ENCODE measurements around the gene IQGAP2. TPM values are rescaled to one million over a fixed set of nuclear protein-coding genes. Genes with fewer than 3 reads are reported as not detected.

IQGAP2 gene
- total RNA-seq, 1 experiment from 2014 or later = not detected

DNA sequence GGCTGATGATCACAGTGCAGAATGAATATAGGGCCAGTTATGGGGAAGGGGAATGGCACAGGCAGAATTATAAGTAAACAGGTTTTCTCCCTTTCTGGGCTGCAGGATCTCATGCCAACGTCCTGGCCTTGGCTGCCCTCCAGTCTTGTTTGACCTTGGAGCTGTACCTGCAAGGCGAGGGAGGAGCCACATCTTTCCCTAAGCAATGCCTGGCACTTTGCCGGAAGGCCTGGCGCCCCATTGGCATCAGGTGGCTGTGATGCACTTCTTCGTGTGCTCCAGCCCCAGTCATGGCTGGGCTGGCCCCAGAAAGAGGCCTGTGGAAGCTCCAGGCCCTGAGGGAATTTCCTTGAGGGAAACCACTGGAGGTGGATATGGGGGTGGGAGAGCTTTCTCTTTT is 16.7 kb upstream of the IQGAP2 start:
- POLR2A ChIA-PET (ENCODE audit: unreplicated experiment) = interaction anchor here (0.7 kb wide), 2 partner anchors 12 to 643 kb away, joined by 5 to 30 read pairs; no protein-coding TSS in a partner anchor
- Histone ChIP-seq H3F3A (ENCODE audit: insufficient read depth, low read depth) (peaks cover 10% of the 10 kb centered on the region; the same call in 1 of the 2 replicates), H3K4me3 (no peak overlapping the region), H3K27ac (no peak overlapping the region), H3K36me3 (ENCODE audit: low read depth) (no peaks in the 10 kb centered on the region), H4K20me1 (ENCODE audit: insufficient read depth) (no peaks in the 10 kb centered on the region), H3K4me1 (replicated peaks; ENCODE audit: insufficient read depth) (peaks cover 51% of the 10 kb centered on the region), H3K4me2 (0 out of 2 replicates have a peak overlapping the region, but pooled peaks have one; percentile 0), H3K9me3 (ENCODE audit: insufficient read depth, low read depth) (no peaks in the 10 kb centered on the region), H3K27me3 (ENCODE audit: insufficient read depth, low read depth) (no peaks in the 10 kb centered on the region), H3K79me2 (ENCODE audit: low read depth) (no peaks in the 10 kb centered on the region), H3K9me2 (ENCODE audit: insufficient read depth) (no peaks in the 10 kb centered on the region), H2AFZ (no peak overlapping the region)
- CTCF ChIA-PET = interaction anchor here (0.7 kb wide), 1 partner anchor 1243 kb away, joined by 11 read pairs; no protein-coding TSS in a partner anchor
- DNase-seq = peak in 1 of 2 experiments; percentile 57
- TF ChIP-seq EZH2 (IDR thresholded peaks at IDR 0.05; ENCODE audit: low read depth) = no peak
- TF ChIP-seq, protein P1, sequence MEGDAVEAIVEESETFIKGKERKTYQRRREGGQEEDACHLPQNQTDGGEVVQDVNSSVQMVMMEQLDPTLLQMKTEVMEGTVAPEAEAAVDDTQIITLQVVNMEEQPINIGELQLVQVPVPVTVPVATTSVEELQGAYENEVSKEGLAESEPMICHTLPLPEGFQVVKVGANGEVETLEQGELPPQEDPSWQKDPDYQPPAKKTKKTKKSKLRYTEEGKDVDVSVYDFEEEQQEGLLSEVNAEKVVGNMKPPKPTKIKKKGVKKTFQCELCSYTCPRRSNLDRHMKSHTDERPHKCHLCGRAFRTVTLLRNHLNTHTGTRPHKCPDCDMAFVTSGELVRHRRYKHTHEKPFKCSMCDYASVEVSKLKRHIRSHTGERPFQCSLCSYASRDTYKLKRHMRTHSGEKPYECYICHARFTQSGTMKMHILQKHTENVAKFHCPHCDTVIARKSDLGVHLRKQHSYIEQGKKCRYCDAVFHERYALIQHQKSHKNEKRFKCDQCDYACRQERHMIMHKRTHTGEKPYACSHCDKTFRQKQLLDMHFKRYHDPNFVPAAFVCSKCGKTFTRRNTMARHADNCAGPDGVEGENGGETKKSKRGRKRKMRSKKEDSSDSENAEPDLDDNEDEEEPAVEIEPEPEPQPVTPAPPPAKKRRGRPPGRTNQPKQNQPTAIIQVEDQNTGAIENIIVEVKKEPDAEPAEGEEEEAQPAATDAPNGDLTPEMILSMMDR (conservative IDR thresholded peaks at IDR 0.05) = no peak
- intact Hi-C loops (cut with micrococcal nuclease; ENCODE audit: unreplicated experiment) = no loop called here
- no TSS peak for BruUV-seq (replicated peaks)

DNA sequence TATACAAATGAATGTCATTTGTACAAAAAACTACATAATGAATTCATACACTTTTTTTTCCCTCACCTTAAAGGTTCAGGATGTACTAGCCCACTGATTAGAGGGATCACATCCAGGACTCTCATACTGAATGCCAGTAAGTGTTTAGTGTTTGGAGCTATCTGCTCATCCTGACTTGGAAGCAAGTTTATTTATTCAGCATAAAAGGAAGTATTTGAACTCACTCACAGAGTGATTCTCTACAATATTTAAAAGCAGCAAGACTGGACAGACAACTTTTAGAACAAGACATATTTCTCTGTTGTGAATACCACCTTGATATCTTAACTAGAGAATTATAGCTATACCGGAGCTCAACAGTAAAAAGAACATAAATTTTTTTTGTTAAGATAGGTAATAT is 14.8 kb upstream of the IQGAP2 start:
- Histone ChIP-seq H3K4me2 (peak overlapping the region; percentile 47), H3K9me2 (ENCODE audit: insufficient read depth) (no peaks in the 10 kb centered on the region), H3K27me3 (ENCODE audit: insufficient read depth, low read depth) (no peaks in the 10 kb centered on the region), H3K4me1 (replicated peaks; ENCODE audit: insufficient read depth) (peaks cover 51% of the 10 kb centered on the region), H4K20me1 (ENCODE audit: insufficient read depth) (no peaks in the 10 kb centered on the region), H3K79me2 (ENCODE audit: low read depth) (no peaks in the 10 kb centered on the region), H3K36me3 (ENCODE audit: low read depth) (no peaks in the 10 kb centered on the region), H3K27ac (0 out of 2 replicates have a peak overlapping the region, but pooled peaks have one; percentile 9), H3K4me3 (no peak overlapping the region), H3K9me3 (ENCODE audit: insufficient read depth, low read depth) (no peaks in the 10 kb centered on the region), H3F3A (ENCODE audit: insufficient read depth, low read depth) (peaks cover 10% of the 10 kb centered on the region; the same call in 1 of the 2 replicates), H2AFZ (no peak overlapping the region)
- POLR2A ChIA-PET (ENCODE audit: unreplicated experiment) = no interaction called here
- DNase-seq = peak in 1 of 2 experiments; percentile 72
- TF ChIP-seq, protein P1 (conservative IDR thresholded peaks at IDR 0.05) = no peak
- no peak for TF ChIP-seq EZH2 (IDR thresholded peaks at IDR 0.05; ENCODE audit: low read depth)
- intact Hi-C loops (cut with micrococcal nuclease; ENCODE audit: unreplicated experiment) = no loop called here
- CTCF ChIA-PET = interaction anchor here (1.2 kb wide), 1 partner anchor 386 kb away, joined by 3 read pairs; no protein-coding TSS in a partner anchor
- no TSS peak for BruUV-seq (replicated peaks)

DNA sequence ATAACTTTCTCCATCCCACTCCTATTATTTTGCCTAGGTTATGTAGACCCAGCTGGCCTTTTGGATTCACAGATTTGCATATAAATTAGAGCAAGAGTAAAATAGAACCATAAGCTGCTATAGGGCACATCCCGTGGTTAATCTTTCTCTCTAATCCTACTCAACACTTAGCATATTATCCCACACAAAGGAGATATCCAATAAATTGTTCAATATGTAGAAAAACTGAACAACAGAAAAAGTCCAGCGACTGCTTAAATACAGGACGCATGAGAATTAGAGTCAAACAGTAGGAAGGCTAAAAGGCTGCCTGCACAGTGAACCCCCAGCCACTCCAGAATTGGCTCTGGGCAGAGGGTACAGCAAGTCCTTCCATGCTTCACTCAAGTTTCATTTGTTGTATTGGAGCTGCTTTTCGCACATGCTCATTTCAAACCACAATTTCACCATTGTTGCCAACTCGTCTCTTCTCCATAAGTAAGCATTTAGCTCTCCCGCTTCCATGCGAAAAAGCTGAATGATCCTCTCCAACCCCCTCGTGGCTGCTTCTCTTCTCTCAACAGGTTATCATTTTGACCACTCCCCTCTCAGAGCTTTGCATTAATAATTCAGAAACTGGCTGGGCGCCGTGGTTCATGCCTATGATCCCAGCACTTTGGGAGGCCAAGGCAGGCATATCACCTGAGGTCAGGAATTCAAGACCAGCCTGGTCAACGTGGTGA is 14.1 kb upstream of the IQGAP2 start:
- Histone ChIP-seq H3K4me2 (peak overlapping the region; percentile 19; the same call in 1 of the 2 replicates), H3K27me3 (ENCODE audit: insufficient read depth, low read depth) (no peaks in the 10 kb centered on the region), H3K4me3 (no peak overlapping the region), H3K4me1 (replicated peaks; ENCODE audit: insufficient read depth) (peaks cover 51% of the 10 kb centered on the region), H3K27ac (no peak overlapping the region), H3K36me3 (ENCODE audit: low read depth) (no peaks in the 10 kb centered on the region), H3K9me2 (ENCODE audit: insufficient read depth) (no peaks in the 10 kb centered on the region), H3F3A (ENCODE audit: insufficient read depth, low read depth) (peaks cover 10% of the 10 kb centered on the region; the same call in 1 of the 2 replicates), H3K79me2 (ENCODE audit: low read depth) (no peaks in the 10 kb centered on the region), H2AFZ (no peak overlapping the region), H4K20me1 (ENCODE audit: insufficient read depth) (no peaks in the 10 kb centered on the region), H3K9me3 (ENCODE audit: insufficient read depth, low read depth) (no peaks in the 10 kb centered on the region)
- ChIA-PET CTCF (no interaction called here), POLR2A (ENCODE audit: unreplicated experiment) (no interaction called here)
- no TSS peak for BruUV-seq (replicated peaks)
- no peak for DNase-seq
- intact Hi-C loops (cut with micrococcal nuclease; ENCODE audit: unreplicated experiment) = no loop called here
- TF ChIP-seq, protein P1 (conservative IDR thresholded peaks at IDR 0.05) = no peak
- TF ChIP-seq EZH2 (IDR thresholded peaks at IDR 0.05; ENCODE audit: low read depth) = no peak
